Naive thymus-derived CD8-positive, alpha-beta T cell (primary cell): Measurements from ENCODE around the gene GMPPA. TPM values are rescaled to one million over a fixed set of nuclear protein-coding genes. Genes with fewer than 3 reads are reported as not detected.

Source experiments
- ATAC-seq, 2 donors: fragments of 150-1000 bp; cut with Tn5 transposase in 1 of 2; sonication (Bioruptor Pico), chemical (Tn5 transposase) in 1 of 2; 1 replicate in 1 of 2; 2 replicates in 1 of 2; pipeline ENCODE4 v1.10.0; 2021; ENCODE audit warnings: mild to moderate bottlenecking in 2 of 2, moderate library complexity in 2 of 2
- POLR2A ChIA-PET: fragments of 350-600 bp; sonication (Branson Sonifier 250); formaldehyde crosslinking; loops from one replicate; lab custom pipeline; 2021; ENCODE audit warnings: antibody characterized with exemption; lab: Charles Lee
- DNase-seq, 10 donors: peaks; one replicate each; pipeline versions ENCODE4 v3.0.0 to v3.0.0-alpha.2; 2020 to 2022
- H3K27ac Mint-ChIP-seq, 10 donors: one replicate each; pipeline ENCODE4 v1.8.0; 2020 to 2022; ENCODE audit warnings: mild to moderate bottlenecking in 10 of 10, mixed read lengths in 10 of 10, moderate library complexity in 4 of 10, inconsistent platforms in 1 of 10
- H3K27me3 Mint-ChIP-seq, 5 donors: one replicate each; pipeline ENCODE4 v1.8.0; 2021 to 2022; ENCODE audit warnings: mixed read lengths in 5 of 5
- H3K36me3 Mint-ChIP-seq, 3 donors: one replicate each; pipeline ENCODE4 v1.8.0; 2020 to 2022; ENCODE audit warnings: mixed read lengths in 3 of 3, mild to moderate bottlenecking in 2 of 3, inconsistent platforms in 1 of 3
- H3K4me1 Mint-ChIP-seq, 4 donors: one replicate each; pipeline ENCODE4 v1.8.0; 2021 to 2022; ENCODE audit warnings: mixed read lengths in 4 of 4
- H3K4me3 Mint-ChIP-seq, 10 donors: one replicate each; pipeline ENCODE4 v1.8.0; 2020 to 2022; ENCODE audit warnings: mild to moderate bottlenecking in 10 of 10, mixed read lengths in 10 of 10, moderate library complexity in 6 of 10, inconsistent platforms in 1 of 10
- H3K9me3 Mint-ChIP-seq, 9 donors: one replicate each; pipeline ENCODE4 v1.8.0; 2020 to 2022; ENCODE audit warnings: mixed read lengths in 9 of 9, mild to moderate bottlenecking in 3 of 9, inconsistent platforms in 1 of 9, moderate library complexity in 1 of 9
- polyA plus RNA-seq, 3 donors: library from polyadenylated mRNA; unstranded; fragments of 300-500 nt; fragmentation: Illumina TruSeq; gene quantifications; one replicate each; pipeline ENCODE4 v1.2.3, GENCODE V29; 2021
- total RNA-seq, 8 experiments: library from RNA in 2 of 8; stranded (reverse) in 2 of 8; gene quantifications; one replicate each; pipeline ENCODE4 v1.2.3 and lab custom pipeline; 2021 to 2026

GMPPA gene
- total and polyA plus RNA-seq, 5 experiments from 2014 or later = 12.1 to 26.9 (median 22.0) TPM

DNA sequence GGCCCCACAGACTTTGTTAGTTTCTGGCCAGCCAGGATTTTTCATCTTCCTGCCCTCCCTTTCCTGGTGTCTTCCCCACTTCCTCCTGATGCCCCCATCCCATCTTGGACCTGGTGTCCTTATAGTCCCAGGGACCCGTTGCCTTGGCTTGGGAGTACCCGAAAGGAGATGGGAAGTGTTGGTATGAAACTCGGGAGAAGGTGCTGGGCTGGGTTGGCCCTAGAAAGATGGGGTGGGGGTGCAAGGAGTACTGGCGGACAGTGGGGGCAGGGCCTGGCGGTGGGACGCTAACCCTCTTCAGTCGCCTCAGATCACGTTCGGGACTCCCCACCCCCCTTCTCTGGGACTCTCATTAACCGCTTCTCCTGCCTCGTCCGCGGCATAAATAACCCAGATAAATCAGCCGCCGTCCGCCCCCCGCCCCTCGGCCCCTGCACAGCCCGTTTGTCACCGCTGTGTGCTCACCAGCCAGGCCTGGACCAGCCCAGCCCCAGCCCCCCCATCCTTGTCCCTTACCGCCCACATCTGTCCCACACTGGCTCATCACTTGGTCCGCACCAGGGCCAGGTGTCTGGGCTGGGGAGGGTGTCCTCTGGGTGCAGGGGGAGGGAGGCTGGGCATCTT is 11.9 kb downstream of the GMPPA start:
- H3K27me3 Mint-ChIP-seq = peaks cover 31 to 85% (median 62%) of the 10 kb centered on the region in 5 donors
- H3K4me1 Mint-ChIP-seq = peaks cover 27 to 32% (median 30%) of the 10 kb centered on the region in 4 donors
- POLR2A ChIA-PET = interaction anchor here (1.0 kb wide), 1 partner anchor 15 kb away, joined by 3 read pairs; a partner anchor contains a TSS
- no peak for DNase-seq
- H3K27ac Mint-ChIP-seq = no peak overlapping the region
- peak overlapping the region in 9 of 10 donors; percentile 18 to 84 (median 57) for H3K4me3 Mint-ChIP-seq
- ATAC-seq = no peak
- peaks cover 0 to 28% (median 18%) of the 10 kb centered on the region in 3 donors for H3K36me3 Mint-ChIP-seq
- peaks cover 0 to 7% (median 0%) of the 10 kb centered on the region in 9 donors for H3K9me3 Mint-ChIP-seq

GRCh38 chr2:219511547-219512325 is 13.0 kb downstream of the GMPPA start:
- no peak for ATAC-seq
- Mint-ChIP-seq H3K27me3 (peaks cover 40 to 93% (median 73%) of the 10 kb centered on the region in 5 donors), H3K27ac (no peak overlapping the region), H3K4me1 (peaks cover 27 to 32% (median 32%) of the 10 kb centered on the region in 4 donors), H3K4me3 (peak overlapping the region in 1 of 10 donors; percentile 11), H3K36me3 (peaks cover 0 to 17% (median 9%) of the 10 kb centered on the region in 3 donors), H3K9me3 (peaks cover 0 to 7% (median 0%) of the 10 kb centered on the region in 9 donors)
- POLR2A ChIA-PET = interaction anchor here (0.6 to 1.0 kb wide), 2 partner anchors 16 to 327 kb away, joined by 3 read pairs; a partner anchor contains a TSS
- no peak for DNase-seq

GRCh38 chr2:219512524-219513216 is 14.0 kb downstream of the GMPPA start:
- no peak for DNase-seq
- peaks cover 0 to 7% (median 0%) of the 10 kb centered on the region in 9 donors for H3K9me3 Mint-ChIP-seq
- POLR2A ChIA-PET = no interaction called here
- H3K27me3 Mint-ChIP-seq = peaks cover 42 to 93% (median 78%) of the 10 kb centered on the region in 5 donors
- no peak overlapping the region for H3K27ac Mint-ChIP-seq
- H3K36me3 Mint-ChIP-seq = peaks cover 0 to 8% (median 3%) of the 10 kb centered on the region in 3 donors
- ATAC-seq = no peak
- H3K4me3 Mint-ChIP-seq = no peak overlapping the region
- peaks cover 27 to 32% (median 32%) of the 10 kb centered on the region in 4 donors for H3K4me1 Mint-ChIP-seq

- H3K27me3 Mint-ChIP-seq = peaks cover 47 to 97% (median 82%) of the 10 kb centered on the region in 5 donors
- peaks cover 0 to 7% (median 0%) of the 10 kb centered on the region in 9 donors for H3K9me3 Mint-ChIP-seq
- ATAC-seq (peak; percentile 6 to 17), DNase-seq (no peak)
- POLR2A ChIA-PET = no interaction called here
- peaks cover 0 to 4% (median 2%) of the 10 kb centered on the region in 3 donors for H3K36me3 Mint-ChIP-seq
- peak overlapping the region in 1 of 10 donors; percentile 77 for H3K27ac Mint-ChIP-seq
- H3K4me3 Mint-ChIP-seq = peak overlapping the region in 7 of 10 donors; percentile 19 to 56 (median 48)
- peaks cover 27 to 32% (median 32%) of the 10 kb centered on the region in 4 donors for H3K4me1 Mint-ChIP-seq
Observed at GRCh38 chr2:219513787-219514186, 15.1 kb downstream of the GMPPA start.

GRCh38 chr2:219514196-219514761 is 15.6 kb downstream of the GMPPA start, which contains the start of gene ASIC4:
Gene ASIC4 (plus strand): TSS chr2:219514482. CDS start chr2:219514725, 243 bp downstream.
- ATAC-seq (peak; percentile 28 to 49), DNase-seq (no peak)
- H3K4me3 Mint-ChIP-seq = peak within 1 kb of the TSS in 8 of 10 donors; percentile 19 to 56 (median 42)
- H3K4me1 Mint-ChIP-seq = peaks cover 24 to 32% (median 31%) of the 10 kb centered on the region in 4 donors
- H3K9me3 Mint-ChIP-seq = peaks cover 0 to 7% (median 0%) of the 10 kb centered on the region in 9 donors
- H3K36me3 Mint-ChIP-seq = peaks cover 0 to 4% (median 2%) of the 10 kb centered on the region in 3 donors
- H3K27me3 Mint-ChIP-seq = peaks cover 49 to 100% (median 84%) of the 10 kb centered on the region in 5 donors
- peak within 1 kb of the TSS in 1 of 10 donors; percentile 77 for H3K27ac Mint-ChIP-seq
- POLR2A ChIA-PET = no interaction called here

- Mint-ChIP-seq H3K36me3 (peaks cover 0 to 2% (median 2%) of the 10 kb centered on the region in 3 donors), H3K9me3 (peaks cover 0 to 7% (median 0%) of the 10 kb centered on the region in 9 donors), H3K27ac (no peak overlapping the region), H3K4me3 (peak overlapping the region in 2 of 10 donors; percentile 29 to 41), H3K4me1 (peaks cover 19 to 27% (median 25%) of the 10 kb centered on the region in 4 donors), H3K27me3 (peaks cover 48 to 100% (median 82%) of the 10 kb centered on the region in 5 donors)
- no peak for ATAC-seq
- DNase-seq = no peak
- POLR2A ChIA-PET = no interaction called here
Observed at GRCh38 chr2:219514836-219515235, 16.1 kb downstream of the GMPPA start.

DNA sequence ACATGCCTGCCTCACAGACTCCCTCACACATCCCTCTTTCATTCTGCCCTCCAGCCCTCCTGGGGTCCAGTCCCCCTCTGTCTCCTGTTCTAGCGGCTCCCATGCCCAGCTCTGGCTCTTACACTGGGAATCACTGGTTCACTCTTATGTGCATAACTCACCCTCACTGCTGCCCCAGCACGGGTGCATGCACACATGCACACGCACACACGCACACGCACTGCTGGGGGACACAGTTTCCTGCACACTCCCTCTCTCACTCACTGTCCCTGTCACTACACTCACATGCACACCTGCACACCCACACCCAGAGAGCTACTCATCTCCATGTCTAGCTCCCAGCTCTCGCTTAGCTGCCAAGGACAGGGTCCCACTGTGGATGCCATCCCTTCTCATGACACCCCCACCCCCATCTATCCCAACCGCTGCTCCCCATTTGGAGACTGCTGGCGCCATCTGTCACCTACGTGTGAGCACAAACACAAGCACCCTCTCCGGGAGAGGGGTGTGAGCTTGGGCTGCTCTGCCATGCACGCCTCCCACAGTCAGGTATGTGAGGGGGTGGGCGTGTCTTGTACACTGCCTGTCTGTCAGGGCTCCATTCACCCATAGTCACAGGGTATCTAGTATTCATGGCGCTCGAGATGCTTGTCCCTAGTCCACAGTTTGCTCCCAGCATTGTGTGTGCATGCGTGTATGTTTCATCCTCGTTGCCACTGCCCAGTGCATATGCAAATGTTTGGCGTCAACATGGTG is 17.4 kb downstream of the GMPPA start:
- ATAC-seq = no peak
- Mint-ChIP-seq H3K9me3 (peaks cover 0 to 3% (median 0%) of the 10 kb centered on the region in 9 donors), H3K27ac (peak overlapping the region in 1 of 10 donors; percentile 59), H3K36me3 (peaks cover 0 to 2% (median 0%) of the 10 kb centered on the region in 3 donors), H3K4me3 (peak overlapping the region in 3 of 10 donors; percentile 12 to 36 (median 12)), H3K27me3 (peaks cover 45 to 100% (median 79%) of the 10 kb centered on the region in 5 donors), H3K4me1 (peaks cover 13 to 26% (median 18%) of the 10 kb centered on the region in 4 donors)
- POLR2A ChIA-PET = no interaction called here
- no peak for DNase-seq

DNA sequence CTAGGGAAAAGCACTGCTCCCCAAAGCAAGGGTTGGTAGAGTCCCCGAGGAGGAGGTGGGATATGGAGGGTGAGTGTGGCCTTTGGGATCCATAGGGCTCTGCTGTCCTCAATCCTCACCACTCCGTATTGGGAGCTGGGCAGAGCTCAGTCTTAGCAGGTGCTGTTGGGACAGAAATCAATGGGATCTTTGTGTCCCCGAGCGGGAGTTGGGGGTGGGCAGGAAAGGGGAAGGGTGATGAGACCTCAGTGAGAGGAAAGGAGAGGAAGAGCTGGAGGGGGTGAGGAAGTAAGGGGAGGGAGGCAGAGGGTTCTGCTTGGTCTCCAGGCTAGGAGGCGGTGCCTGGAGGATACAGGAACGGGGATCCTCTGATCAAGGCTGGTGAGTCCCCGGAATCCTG is 18.2 kb downstream of the GMPPA start:
- H3K4me1 Mint-ChIP-seq = peaks cover 16 to 33% (median 27%) of the 10 kb centered on the region in 4 donors
- POLR2A ChIA-PET = no interaction called here

DNA sequence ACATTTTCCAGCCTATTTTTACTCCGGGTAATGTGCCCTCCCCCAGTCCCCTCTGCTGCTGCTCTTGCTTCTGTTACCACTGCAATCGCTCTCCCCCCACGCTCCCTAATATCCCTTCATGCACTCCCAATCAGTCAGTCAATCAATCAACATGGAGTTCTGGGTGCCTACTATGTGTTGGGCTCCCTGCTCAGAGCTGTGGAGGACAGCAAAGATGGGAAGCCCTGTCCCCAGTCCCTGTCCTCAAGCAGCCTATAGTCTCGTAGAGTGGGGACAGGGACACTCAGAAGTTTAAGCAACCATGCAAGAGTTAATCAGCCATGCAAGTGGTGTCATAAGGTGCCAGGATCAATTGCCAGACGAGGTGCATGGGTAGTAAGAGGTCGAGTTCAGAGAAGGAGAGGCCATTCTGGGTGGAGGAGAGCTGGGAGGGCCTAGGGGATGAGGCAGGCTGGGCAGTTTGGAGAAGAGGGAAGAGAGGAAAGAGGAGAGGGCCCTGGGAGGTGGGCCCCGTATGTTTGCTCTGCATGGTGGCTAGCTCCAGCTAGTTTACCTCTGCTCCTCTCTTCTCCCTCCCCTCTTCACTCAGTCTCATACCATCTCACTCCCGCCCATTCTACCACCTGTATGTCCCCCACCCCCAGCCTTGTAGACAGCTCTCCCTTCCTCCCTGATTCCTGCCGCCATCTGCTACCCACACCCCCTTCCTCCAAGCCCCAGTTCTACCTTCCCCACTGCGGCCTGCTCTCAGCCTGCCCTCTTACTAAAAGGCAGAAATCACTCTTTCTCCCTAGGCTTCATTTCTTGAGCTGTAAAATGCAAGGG is 19.5 kb downstream of the GMPPA start:
- Mint-ChIP-seq H3K27ac (peak overlapping the region in 1 of 10 donors; percentile 30), H3K9me3 (peaks cover 0 to 3% (median 0%) of the 10 kb centered on the region in 9 donors), H3K36me3 (peaks cover 0 to 2% (median 2%) of the 10 kb centered on the region in 3 donors), H3K4me3 (no peak overlapping the region), H3K4me1 (peaks cover 18 to 30% (median 27%) of the 10 kb centered on the region in 4 donors), H3K27me3 (peaks cover 46 to 97% (median 77%) of the 10 kb centered on the region in 5 donors)
- ATAC-seq (no peak), DNase-seq (no peak)
- POLR2A ChIA-PET = interaction anchor here (0.6 kb wide), 1 partner anchor 52 kb away, joined by 3 read pairs; no protein-coding TSS in a partner anchor

More for the DNA sequence above, 18.2 kb downstream of the GMPPA start:
- ATAC-seq (no peak), DNase-seq (no peak)
- no peak overlapping the region for H3K27ac Mint-ChIP-seq
- H3K4me3 Mint-ChIP-seq = no peak overlapping the region
- peaks cover 50 to 100% (median 81%) of the 10 kb centered on the region in 5 donors for H3K27me3 Mint-ChIP-seq
- H3K9me3 Mint-ChIP-seq = peaks cover 0 to 3% (median 0%) of the 10 kb centered on the region in 9 donors
- H3K36me3 Mint-ChIP-seq = peaks cover 0 to 2% (median 2%) of the 10 kb centered on the region in 3 donors

- ATAC-seq (no peak), DNase-seq (no peak)
- Mint-ChIP-seq H3K4me3 (no peak overlapping the region), H3K36me3 (peaks cover 0 to 2% (median 0%) of the 10 kb centered on the region in 3 donors), H3K4me1 (peaks cover 13 to 22% (median 19%) of the 10 kb centered on the region in 4 donors), H3K27ac (no peak overlapping the region), H3K27me3 (peaks cover 46 to 97% (median 73%) of the 10 kb centered on the region in 5 donors), H3K9me3 (peaks cover 0 to 2% (median 0%) of the 10 kb centered on the region in 9 donors)
- POLR2A ChIA-PET = no interaction called here
Observed at GRCh38 chr2:219519526-219519916, 20.8 kb downstream of the GMPPA start.
